KMS-11 (cell line): ENCODE results near the gene STXBP1.

Source experiments
- H2AFZ ChIP-seq: fragments of 200-600 bp; sonication (generic); 2 replicates; pipeline ENCODE4 v1.6.1; 2016; ENCODE audit warnings: antibody characterized with exemption, mixed run types, low read depth
- H3K27ac ChIP-seq: fragments of 200-600 bp; sonication (generic); 2 replicates; pipeline ENCODE4 v1.6.1; 2016; ENCODE audit warnings: mild to moderate bottlenecking, mixed run types
- H3K27me3 ChIP-seq: fragments of 200-600 bp; sonication (generic); 2 replicates; pipeline ENCODE4 v1.6.1; 2017; ENCODE audit warnings: mild to moderate bottlenecking, low read depth, mixed run types, moderate library complexity; ENCODE audit not compliant: insufficient read depth
- H3K36me3 ChIP-seq: fragments of 200-600 bp; sonication (generic); 2 replicates; pipeline ENCODE4 v1.6.1; 2017; ENCODE audit warnings: mild to moderate bottlenecking, mixed run types; ENCODE audit not compliant: insufficient read depth
- H3K4me1 ChIP-seq: fragments of 200-600 bp; sonication (generic); 2 replicates; pipeline ENCODE4 v1.6.1; 2016; ENCODE audit warnings: mild to moderate bottlenecking, low read depth, mixed run types; ENCODE audit not compliant: poor library complexity, severe bottlenecking
- H3K4me2 ChIP-seq: fragments of 200-600 bp; sonication (generic); 2 replicates; pipeline ENCODE4 v1.7.0; 2016; ENCODE audit warnings: mild to moderate bottlenecking, mixed run types
- H3K4me3 ChIP-seq: fragments of 200-600 bp; sonication (generic); IDR thresholded peaks from 2 replicates; pipeline ENCODE4 v1.6.1; 2017; ENCODE audit warnings: low read depth, low read length, mixed read lengths; ENCODE audit not compliant: insufficient read depth
- H3K79me2 ChIP-seq: fragments of 200-600 bp; sonication (generic); 2 replicates; pipeline ENCODE4 v1.6.1; 2016; ENCODE audit warnings: low read depth, mixed run types; ENCODE audit not compliant: insufficient read depth
- H3K9ac ChIP-seq: fragments of 200-600 bp; sonication (generic); 2 replicates; pipeline ENCODE4 v1.6.1; 2016; ENCODE audit warnings: mild to moderate bottlenecking, mixed run types
- H4K20me1 ChIP-seq: fragments of 200-600 bp; sonication (generic); 2 replicates; pipeline ENCODE4 v1.6.1; 2016; ENCODE audit warnings: mild to moderate bottlenecking, mixed run types; ENCODE audit not compliant: insufficient read depth
- TF ChIP-seq, protein P1 (sequence below): fragments of 200-600 bp; sonication (generic); conservative IDR thresholded peaks from 2 replicates; pipeline ENCODE4 v1.6.1; 2017; ENCODE audit warnings: low read depth, mild to moderate bottlenecking, antibody characterized with exemption, low read length, moderate library complexity, mixed read lengths

STXBP1 gene

GRCh38 chr9:127667906-127668305 is 55.8 kb downstream of the STXBP1 start:
- H3K79me2 ChIP-seq = no peaks in the 10 kb centered on the region
- H3K9ac ChIP-seq = no peak overlapping the region
- H2AFZ ChIP-seq = no peak overlapping the region
- H3K4me2 ChIP-seq = no peak overlapping the region
- H3K4me1 ChIP-seq = peaks cover 14% of the 10 kb centered on the region
- no peak overlapping the region for H3K4me3 ChIP-seq
- H3K27me3 ChIP-seq = no peaks in the 10 kb centered on the region
- TF ChIP-seq, protein P1, sequence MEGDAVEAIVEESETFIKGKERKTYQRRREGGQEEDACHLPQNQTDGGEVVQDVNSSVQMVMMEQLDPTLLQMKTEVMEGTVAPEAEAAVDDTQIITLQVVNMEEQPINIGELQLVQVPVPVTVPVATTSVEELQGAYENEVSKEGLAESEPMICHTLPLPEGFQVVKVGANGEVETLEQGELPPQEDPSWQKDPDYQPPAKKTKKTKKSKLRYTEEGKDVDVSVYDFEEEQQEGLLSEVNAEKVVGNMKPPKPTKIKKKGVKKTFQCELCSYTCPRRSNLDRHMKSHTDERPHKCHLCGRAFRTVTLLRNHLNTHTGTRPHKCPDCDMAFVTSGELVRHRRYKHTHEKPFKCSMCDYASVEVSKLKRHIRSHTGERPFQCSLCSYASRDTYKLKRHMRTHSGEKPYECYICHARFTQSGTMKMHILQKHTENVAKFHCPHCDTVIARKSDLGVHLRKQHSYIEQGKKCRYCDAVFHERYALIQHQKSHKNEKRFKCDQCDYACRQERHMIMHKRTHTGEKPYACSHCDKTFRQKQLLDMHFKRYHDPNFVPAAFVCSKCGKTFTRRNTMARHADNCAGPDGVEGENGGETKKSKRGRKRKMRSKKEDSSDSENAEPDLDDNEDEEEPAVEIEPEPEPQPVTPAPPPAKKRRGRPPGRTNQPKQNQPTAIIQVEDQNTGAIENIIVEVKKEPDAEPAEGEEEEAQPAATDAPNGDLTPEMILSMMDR = no peak
- H4K20me1 ChIP-seq = no peaks in the 10 kb centered on the region
- H3K36me3 ChIP-seq = no peaks in the 10 kb centered on the region
- H3K27ac ChIP-seq = no peak overlapping the region

DNA sequence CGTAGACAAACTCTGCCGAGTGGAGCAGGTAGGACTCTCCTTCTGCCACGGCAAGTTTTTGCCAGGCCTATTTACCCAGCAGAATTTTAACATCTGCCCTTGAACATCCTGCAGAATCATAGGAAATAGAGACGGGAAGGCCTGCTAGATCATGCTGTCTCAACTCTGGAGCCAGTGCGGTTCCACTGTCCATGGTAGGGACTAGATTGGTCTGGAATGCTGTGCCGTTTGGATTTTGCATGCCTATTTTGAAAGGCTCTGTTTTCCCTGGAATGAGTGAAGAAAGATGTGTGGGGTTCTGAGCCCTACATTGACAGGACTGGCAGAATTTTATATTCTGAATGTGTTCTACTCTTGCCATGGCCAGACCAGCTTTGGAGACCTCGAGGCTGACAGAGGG is 61.2 kb downstream of the STXBP1 start:
- Histone ChIP-seq H3K9ac (no peak overlapping the region), H3K4me1 (no peaks in the 10 kb centered on the region), H4K20me1 (no peaks in the 10 kb centered on the region)

DNA sequence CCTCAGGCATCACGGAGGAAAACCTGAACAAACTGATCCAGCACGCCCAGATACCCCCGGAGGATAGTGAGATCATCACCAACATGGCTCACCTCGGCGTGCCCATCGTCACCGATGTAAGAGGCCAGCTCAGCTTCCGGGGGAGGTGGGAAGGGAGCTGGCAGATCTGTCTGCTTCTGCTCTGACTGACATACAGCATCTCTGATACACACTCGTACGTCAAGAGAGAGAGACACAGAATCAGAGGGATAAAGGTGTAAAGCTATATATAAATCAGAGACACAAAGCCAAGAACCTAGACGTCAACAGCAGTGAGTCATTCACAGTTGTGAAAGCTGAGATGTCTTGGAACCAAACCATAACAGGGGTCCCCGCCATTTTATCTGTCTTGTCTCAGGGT is 64.6 kb downstream of the STXBP1 start:
- H3K79me2 ChIP-seq = no peaks in the 10 kb centered on the region
- H3K36me3 ChIP-seq = no peaks in the 10 kb centered on the region
- no peaks in the 10 kb centered on the region for H3K27me3 ChIP-seq
- no peaks in the 10 kb centered on the region for H3K4me1 ChIP-seq
- H3K27ac ChIP-seq = no peak overlapping the region
- TF ChIP-seq, protein P1 = no peak
- H4K20me1 ChIP-seq = no peaks in the 10 kb centered on the region
- H2AFZ ChIP-seq = no peak overlapping the region
- H3K9ac ChIP-seq = no peak overlapping the region
- H3K4me3 ChIP-seq = no peak overlapping the region
- H3K4me2 ChIP-seq = no peak overlapping the region

More for the DNA sequence above, 61.2 kb downstream of the STXBP1 start:
- Histone ChIP-seq H2AFZ (no peak overlapping the region), H3K4me2 (no peak overlapping the region), H3K36me3 (no peaks in the 10 kb centered on the region), H3K79me2 (no peaks in the 10 kb centered on the region), H3K4me3 (no peak overlapping the region), H3K27me3 (no peaks in the 10 kb centered on the region), H3K27ac (no peak overlapping the region)
- TF ChIP-seq, protein P1 = no peak

- Histone ChIP-seq H3K79me2 (no peaks in the 10 kb centered on the region), H3K27me3 (no peaks in the 10 kb centered on the region), H2AFZ (no peak overlapping the region), H3K4me3 (no peak overlapping the region), H3K9ac (no peak overlapping the region), H3K36me3 (no peaks in the 10 kb centered on the region), H3K27ac (no peak overlapping the region), H3K4me1 (no peaks in the 10 kb centered on the region), H3K4me2 (no peak overlapping the region), H4K20me1 (no peaks in the 10 kb centered on the region)
- TF ChIP-seq, protein P1 = no peak
Observed at GRCh38 chr9:127679506-127679905, 67.4 kb downstream of the STXBP1 start.
